ENCODE data around the gene GNG13. TPM values are rescaled to one million over a fixed set of nuclear protein-coding genes. Genes with fewer than 3 reads are reported as not detected.
A peak's percentile ranks its signal among the peaks of the same experiment; 100 is the strongest.

Gene GNG13
- total RNA-seq, 3 donors from 2014 or later (not counting 1 experiment from before 2014, with no cell fraction given) = not detected

GRCh38 chr16:798666-799065 is 1.9 kb downstream of the GNG13 start:
- Mint-ChIP-seq H3K9me3 (no peaks in the 10 kb centered on the region), H3K27ac (no peak overlapping the region), H3K36me3 (no peaks in the 10 kb centered on the region), H3K4me3 (no peak overlapping the region), H3K4me1 (no peaks in the 10 kb centered on the region), H3K27me3 (ENCODE audit: low read depth in 2 of 2) (peaks cover 0 to 3% of the 10 kb centered on the region in 2 donors)
- H3K4me1 ChIP-seq (ENCODE audit: control insufficient read depth, insufficient read depth, low read length) = no peaks in the 10 kb centered on the region
- TF ChIP-seq, protein P1, sequence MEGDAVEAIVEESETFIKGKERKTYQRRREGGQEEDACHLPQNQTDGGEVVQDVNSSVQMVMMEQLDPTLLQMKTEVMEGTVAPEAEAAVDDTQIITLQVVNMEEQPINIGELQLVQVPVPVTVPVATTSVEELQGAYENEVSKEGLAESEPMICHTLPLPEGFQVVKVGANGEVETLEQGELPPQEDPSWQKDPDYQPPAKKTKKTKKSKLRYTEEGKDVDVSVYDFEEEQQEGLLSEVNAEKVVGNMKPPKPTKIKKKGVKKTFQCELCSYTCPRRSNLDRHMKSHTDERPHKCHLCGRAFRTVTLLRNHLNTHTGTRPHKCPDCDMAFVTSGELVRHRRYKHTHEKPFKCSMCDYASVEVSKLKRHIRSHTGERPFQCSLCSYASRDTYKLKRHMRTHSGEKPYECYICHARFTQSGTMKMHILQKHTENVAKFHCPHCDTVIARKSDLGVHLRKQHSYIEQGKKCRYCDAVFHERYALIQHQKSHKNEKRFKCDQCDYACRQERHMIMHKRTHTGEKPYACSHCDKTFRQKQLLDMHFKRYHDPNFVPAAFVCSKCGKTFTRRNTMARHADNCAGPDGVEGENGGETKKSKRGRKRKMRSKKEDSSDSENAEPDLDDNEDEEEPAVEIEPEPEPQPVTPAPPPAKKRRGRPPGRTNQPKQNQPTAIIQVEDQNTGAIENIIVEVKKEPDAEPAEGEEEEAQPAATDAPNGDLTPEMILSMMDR (IDR thresholded peaks at IDR 0.05) = no peak
- no peak overlapping the region for H3K27ac ChIP-seq (ENCODE audit: low read length)
- H3K9me3 ChIP-seq (ENCODE audit: control insufficient read depth, insufficient read depth, low read length) = no peaks in the 10 kb centered on the region
- no peak overlapping the region for H3K4me3 ChIP-seq (ENCODE audit: low read length)
- intact Hi-C loops (cut with micrococcal nuclease) = no loop called here
- H3K36me3 ChIP-seq (ENCODE audit: control insufficient read depth, insufficient read depth, low read length) = no peaks in the 10 kb centered on the region
- DNase-seq = no peak
- WGBS (ENCODE audit: insufficient coverage) = 89% methylated on average over 19 of the region's 19 CpGs
- H3K27me3 ChIP-seq (ENCODE audit: control insufficient read depth, insufficient read depth, low read length) = peaks cover 13% of the 10 kb centered on the region
- ATAC-seq = no peak

- Histone ChIP-seq H3K9me3 (ENCODE audit: control insufficient read depth, insufficient read depth, low read length) (no peaks in the 10 kb centered on the region), H3K27ac (ENCODE audit: low read length) (no peak overlapping the region), H3K27me3 (ENCODE audit: control insufficient read depth, insufficient read depth, low read length) (peaks cover 13% of the 10 kb centered on the region), H3K4me3 (ENCODE audit: low read length) (no peak overlapping the region), H3K36me3 (ENCODE audit: control insufficient read depth, insufficient read depth, low read length) (no peaks in the 10 kb centered on the region), H3K4me1 (ENCODE audit: control insufficient read depth, insufficient read depth, low read length) (no peaks in the 10 kb centered on the region)
- no peaks in the 10 kb centered on the region for H3K36me3 Mint-ChIP-seq
- 96% methylated on average over 22 of the region's 22 CpGs for WGBS (ENCODE audit: insufficient coverage)
- DNase-seq (no peak), ATAC-seq (no peak)
- intact Hi-C loops (cut with micrococcal nuclease) = no loop called here
- H3K9me3 Mint-ChIP-seq = no peaks in the 10 kb centered on the region
- TF ChIP-seq, protein P1 (IDR thresholded peaks at IDR 0.05) = no peak
- no peak overlapping the region for H3K4me3 Mint-ChIP-seq
- H3K27ac Mint-ChIP-seq = no peak overlapping the region
- H3K27me3 Mint-ChIP-seq (ENCODE audit: low read depth in 2 of 2) = peaks cover 0 to 3% of the 10 kb centered on the region in 2 donors
- no peaks in the 10 kb centered on the region for H3K4me1 Mint-ChIP-seq
Measured at GRCh38 chr16:797686-798085, 2.8 kb downstream of the GNG13 start.

GRCh38 chr16:797120-797420 is 3.5 kb downstream of the GNG13 start:
- peaks cover 0 to 3% of the 10 kb centered on the region in 2 donors for H3K27me3 Mint-ChIP-seq (ENCODE audit: low read depth in 2 of 2)
- Histone ChIP-seq H3K27ac (ENCODE audit: low read length) (no peak overlapping the region), H3K4me3 (ENCODE audit: low read length) (no peak overlapping the region), H3K9me3 (ENCODE audit: control insufficient read depth, insufficient read depth, low read length) (no peaks in the 10 kb centered on the region), H3K36me3 (ENCODE audit: control insufficient read depth, insufficient read depth, low read length) (no peaks in the 10 kb centered on the region), H3K27me3 (ENCODE audit: control insufficient read depth, insufficient read depth, low read length) (peaks cover 13% of the 10 kb centered on the region), H3K4me1 (ENCODE audit: control insufficient read depth, insufficient read depth, low read length) (no peaks in the 10 kb centered on the region)
- no peaks in the 10 kb centered on the region for H3K9me3 Mint-ChIP-seq
- TF ChIP-seq, protein P1 (IDR thresholded peaks at IDR 0.05) = no peak
- no peak for DNase-seq
- H3K27ac Mint-ChIP-seq = no peak overlapping the region
- 97% methylated on average over 2 of the region's 2 CpGs for WGBS (ENCODE audit: insufficient coverage)
- H3K4me1 Mint-ChIP-seq = no peaks in the 10 kb centered on the region
- no peak overlapping the region for H3K4me3 Mint-ChIP-seq
- intact Hi-C loops (cut with micrococcal nuclease) = no loop called here
- H3K36me3 Mint-ChIP-seq = no peaks in the 10 kb centered on the region
- peak in 1 of 3 donors; percentile 15 for ATAC-seq

- no peaks in the 10 kb centered on the region for H3K36me3 Mint-ChIP-seq
- Histone ChIP-seq H3K4me1 (ENCODE audit: control insufficient read depth, insufficient read depth, low read length) (no peaks in the 10 kb centered on the region), H3K27ac (ENCODE audit: low read length) (no peak overlapping the region), H3K4me3 (ENCODE audit: low read length) (no peak overlapping the region), H3K9me3 (ENCODE audit: control insufficient read depth, insufficient read depth, low read length) (no peaks in the 10 kb centered on the region), H3K27me3 (ENCODE audit: control insufficient read depth, insufficient read depth, low read length) (peaks cover 13% of the 10 kb centered on the region), H3K36me3 (ENCODE audit: control insufficient read depth, insufficient read depth, low read length) (no peaks in the 10 kb centered on the region)
- ATAC-seq (no peak), DNase-seq (no peak)
- WGBS (ENCODE audit: insufficient coverage) = 95% methylated on average over 38 of the region's 38 CpGs
- no peaks in the 10 kb centered on the region for H3K4me1 Mint-ChIP-seq
- H3K27me3 Mint-ChIP-seq (ENCODE audit: low read depth in 2 of 2) = peaks cover 0 to 3% of the 10 kb centered on the region in 2 donors
- intact Hi-C loops (cut with micrococcal nuclease) = no loop called here
- TF ChIP-seq, protein P1 (IDR thresholded peaks at IDR 0.05) = no peak
- H3K9me3 Mint-ChIP-seq = no peaks in the 10 kb centered on the region
- H3K4me3 Mint-ChIP-seq = no peak overlapping the region
- H3K27ac Mint-ChIP-seq = no peak overlapping the region
Measured at GRCh38 chr16:796296-797119, 4.0 kb downstream of the GNG13 start.
